Measurements from ENCODE around the gene STT3A. TPM values are rescaled to one million over a fixed set of nuclear protein-coding genes. Genes with fewer than 3 reads are reported as not detected.
A peak's percentile ranks its signal among the peaks of the same experiment; 100 is the strongest.

STT3A gene
- total and polyA plus RNA-seq, 2 of the 13 experiments (the other 11 are each of a cell fraction or from before 2014, with no cell fraction given) = 229 to 319 TPM

- TF ChIP-seq PAWR (CRISPR knock-in tag; IDR thresholded peaks at IDR 0.05; ENCODE audit: borderline replicate concordance) (no peak), BCL3 (CRISPR knock-in tag; IDR thresholded peaks at IDR 0.05) (no peak), CREBL2 (CRISPR knock-in tag; IDR thresholded peaks at IDR 0.05; ENCODE audit: borderline replicate concordance) (peak; percentile 37; the same call in 1 of the 2 replicates), CCDC6 (CRISPR knock-in tag; IDR thresholded peaks at IDR 0.05) (peak; percentile 72), GTF3A (CRISPR knock-in tag; conservative IDR thresholded peaks at IDR 0.05) (no peak), FOXA1 (IDR thresholded peaks at IDR 0.05) (no peak), FOXA1 (CRISPR knock-in tag; IDR thresholded peaks at IDR 0.05) (no peak), CENPX (CRISPR knock-in tag; IDR thresholded peaks at IDR 0.05) (no peak), SOX13 (IDR thresholded peaks at IDR 0.05) (peak; percentile 95), SOX13 (CRISPR knock-in tag; conservative IDR thresholded peaks at IDR 0.05 in 1 of 2, IDR thresholded peaks at IDR 0.05 in 1 of 2) (peak in 1 of 2 experiments; percentile 19; a peak in 1 of 4 replicates), GLI4 (CRISPR knock-in tag; IDR thresholded peaks at IDR 0.05; ENCODE audit: borderline replicate concordance) (no peak), TEAD3 (CRISPR knock-in tag; optimal IDR thresholded peaks at IDR 0.05; ENCODE audit: borderline replicate concordance) (peak; percentile 73), NFE2 (CRISPR knock-in tag; IDR thresholded peaks at IDR 0.05) (no peak), ZBTB2 (CRISPR knock-in tag; IDR thresholded peaks at IDR 0.05; ENCODE audit: low read depth) (peak; percentile 62; the same call in 1 of the 2 replicates), FOXA3 (CRISPR knock-in tag; IDR thresholded peaks at IDR 0.05) (no peak; the same call in 1 of the 2 replicates), ZNF646 (CRISPR knock-in tag; IDR thresholded peaks at IDR 0.05) (no peak), SATB2 (CRISPR knock-in tag; IDR thresholded peaks at IDR 0.05) (0 out of 2 replicates have a peak, but pooled peaks have one; percentile 49), CC2D1A (CRISPR knock-in tag; IDR thresholded peaks at IDR 0.05) (0 out of 2 replicates have a peak, but pooled peaks have one; percentile 29)
Observed at GRCh38 chr11:125592305-125593113, at the start of gene STT3A (continued).
